Measurements from ENCODE around the gene PEX14. TPM values are rescaled to one million over a fixed set of nuclear protein-coding genes. Genes with fewer than 3 reads are reported as not detected.

PEX14 gene
- total RNA-seq, 1 experiment from 2014 or later: 29.3 TPM

DNA sequence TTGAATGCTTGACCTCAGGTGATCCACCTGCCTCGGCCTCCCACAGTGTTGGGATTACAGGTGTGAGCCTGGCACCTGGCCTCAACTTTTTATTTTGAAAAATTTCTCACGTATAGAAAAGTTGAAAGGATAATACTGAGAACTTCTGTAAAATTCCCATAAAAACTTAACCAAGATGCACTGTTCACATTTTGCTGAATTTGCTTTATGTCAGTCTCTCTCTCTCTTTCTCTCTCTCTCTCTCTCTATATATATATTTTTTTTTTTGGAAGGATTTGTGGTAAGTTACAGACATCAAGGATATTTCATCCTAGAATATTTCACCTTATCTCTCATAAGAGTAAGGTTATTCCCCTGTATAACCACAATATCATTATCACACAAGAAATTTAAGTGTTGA lies 5.9 kb downstream of the PEX14 start:
- CTCF ChIA-PET: no interaction called here

More for the DNA sequence above, 5.9 kb downstream of the PEX14 start:
- H3K4me3 ChIP-seq (replicated peaks in 1 of 2; ENCODE audit: low read depth in 1 of 2, low read length in 2 of 2): no peak overlapping the region
- BruUV-seq (replicated peaks): no TSS peak
- intact Hi-C loops (cut with micrococcal nuclease): no loop called here
- H3K27ac ChIP-seq (ENCODE audit: low read depth, low read length): no peak overlapping the region
- TF ChIP-seq, protein P1, sequence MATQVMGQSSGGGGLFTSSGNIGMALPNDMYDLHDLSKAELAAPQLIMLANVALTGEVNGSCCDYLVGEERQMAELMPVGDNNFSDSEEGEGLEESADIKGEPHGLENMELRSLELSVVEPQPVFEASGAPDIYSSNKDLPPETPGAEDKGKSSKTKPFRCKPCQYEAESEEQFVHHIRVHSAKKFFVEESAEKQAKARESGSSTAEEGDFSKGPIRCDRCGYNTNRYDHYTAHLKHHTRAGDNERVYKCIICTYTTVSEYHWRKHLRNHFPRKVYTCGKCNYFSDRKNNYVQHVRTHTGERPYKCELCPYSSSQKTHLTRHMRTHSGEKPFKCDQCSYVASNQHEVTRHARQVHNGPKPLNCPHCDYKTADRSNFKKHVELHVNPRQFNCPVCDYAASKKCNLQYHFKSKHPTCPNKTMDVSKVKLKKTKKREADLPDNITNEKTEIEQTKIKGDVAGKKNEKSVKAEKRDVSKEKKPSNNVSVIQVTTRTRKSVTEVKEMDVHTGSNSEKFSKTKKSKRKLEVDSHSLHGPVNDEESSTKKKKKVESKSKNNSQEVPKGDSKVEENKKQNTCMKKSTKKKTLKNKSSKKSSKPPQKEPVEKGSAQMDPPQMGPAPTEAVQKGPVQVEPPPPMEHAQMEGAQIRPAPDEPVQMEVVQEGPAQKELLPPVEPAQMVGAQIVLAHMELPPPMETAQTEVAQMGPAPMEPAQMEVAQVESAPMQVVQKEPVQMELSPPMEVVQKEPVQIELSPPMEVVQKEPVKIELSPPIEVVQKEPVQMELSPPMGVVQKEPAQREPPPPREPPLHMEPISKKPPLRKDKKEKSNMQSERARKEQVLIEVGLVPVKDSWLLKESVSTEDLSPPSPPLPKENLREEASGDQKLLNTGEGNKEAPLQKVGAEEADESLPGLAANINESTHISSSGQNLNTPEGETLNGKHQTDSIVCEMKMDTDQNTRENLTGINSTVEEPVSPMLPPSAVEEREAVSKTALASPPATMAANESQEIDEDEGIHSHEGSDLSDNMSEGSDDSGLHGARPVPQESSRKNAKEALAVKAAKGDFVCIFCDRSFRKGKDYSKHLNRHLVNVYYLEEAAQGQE (IDR thresholded peaks at IDR 0.05; ENCODE audit: low read depth): no peak
- no peak for TF ChIP-seq SIN3A (IDR thresholded peaks at IDR 0.05; ENCODE audit: low read depth)
- no peak for TF ChIP-seq SRF (IDR thresholded peaks at IDR 0.05; ENCODE audit: low read depth)
- TF ChIP-seq CEBPB (IDR thresholded peaks at IDR 0.05; ENCODE audit: low read depth): no peak
- TF ChIP-seq YY1 (IDR thresholded peaks at IDR 0.05; ENCODE audit: extremely low read depth, insufficient replicate concordance, low read depth, low read length): no peak
- no peak for TF ChIP-seq TCF7L2 (IDR thresholded peaks at IDR 0.05; ENCODE audit: borderline replicate concordance, extremely low read depth, insufficient read depth, insufficient read length)
- TF ChIP-seq CBX3 (IDR thresholded peaks at IDR 0.05; ENCODE audit: low read depth): no peak
- TF ChIP-seq EZH2phosphoT487 (IDR thresholded peaks at IDR 0.05; ENCODE audit: borderline replicate concordance): no peak
- TF ChIP-seq, protein P2, sequence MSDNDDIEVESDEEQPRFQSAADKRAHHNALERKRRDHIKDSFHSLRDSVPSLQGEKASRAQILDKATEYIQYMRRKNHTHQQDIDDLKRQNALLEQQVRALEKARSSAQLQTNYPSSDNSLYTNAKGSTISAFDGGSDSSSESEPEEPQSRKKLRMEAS (IDR thresholded peaks at IDR 0.05): no peak
- TF ChIP-seq ZNF274 (IDR thresholded peaks at IDR 0.05; ENCODE audit: low read depth, low read length): no peak
- TF ChIP-seq SP1 (IDR thresholded peaks at IDR 0.05; ENCODE audit: low read depth): no peak
- TF ChIP-seq POLR2A (IDR thresholded peaks at IDR 0.05; ENCODE audit: borderline replicate concordance, extremely low read depth, insufficient read depth, insufficient read length): no peak
- TF ChIP-seq, protein P3, sequence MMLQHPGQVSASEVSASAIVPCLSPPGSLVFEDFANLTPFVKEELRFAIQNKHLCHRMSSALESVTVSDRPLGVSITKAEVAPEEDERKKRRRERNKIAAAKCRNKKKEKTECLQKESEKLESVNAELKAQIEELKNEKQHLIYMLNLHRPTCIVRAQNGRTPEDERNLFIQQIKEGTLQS (IDR thresholded peaks at IDR 0.05): no peak
- H3K36me3 ChIP-seq (ENCODE audit: control insufficient read depth in 1 of 2, insufficient read depth in 2 of 2, low read length in 2 of 2): no peaks in the 10 kb centered on the region
- no peaks in the 10 kb centered on the region for H4K20me1 ChIP-seq (ENCODE audit: insufficient read depth)
- no peak overlapping the region for H2AFZ ChIP-seq (ENCODE audit: low read depth, low read length, poor library complexity, severe bottlenecking)
- no peaks in the 10 kb centered on the region for H3K27me3 ChIP-seq (ENCODE audit: insufficient read depth, low read length)
- no peaks in the 10 kb centered on the region for H3K9me2 ChIP-seq (ENCODE audit: insufficient read depth)
- H3K4me1 ChIP-seq (ENCODE audit: control insufficient read depth in 1 of 2, insufficient read depth in 2 of 2, low read length in 2 of 2): peaks cover 0 to 11% of the 10 kb centered on the region in 2 experiments; a peak in 3 of 4 replicates
- POLR2A ChIA-PET: no interaction called here
- ATAC-seq (no peak), DNase-seq (ENCODE audit: low read depth, low spot score) (no peak)
- H3K4me2 ChIP-seq (ENCODE audit: low read length): no peak overlapping the region
- no peaks in the 10 kb centered on the region for H3K9me3 ChIP-seq (ENCODE audit: control insufficient read depth in 1 of 2, insufficient read depth in 1 of 2, low read depth in 1 of 2, low read length in 2 of 2)
- no peak overlapping the region for H3K9ac ChIP-seq (ENCODE audit: low read length)
- RAD21 ChIA-PET (ENCODE audit: low non-redundant PET in 1 of 2, low total read pairs in 2 of 2, uncharacterized antibody in 2 of 2, unreplicated experiment in 2 of 2): no interaction called here
- H3K79me2 ChIP-seq (ENCODE audit: insufficient read depth, low read length): peaks cover 97% of the 10 kb centered on the region
